CD4-positive, alpha-beta memory T cell (primary cell): ENCODE data around the gene CFAP70. TPM values are rescaled to one million over a fixed set of nuclear protein-coding genes. Genes with fewer than 3 reads are reported as not detected.
"Not testable (repeated sequence)": the region's sequence is repeated elsewhere in the genome, so short reads cannot be mapped to it uniquely, and the experiment has no call there.

Source experiments
- CTCF ChIA-PET: fragments of 350-600 bp; sonication (Branson Sonifier 250); formaldehyde crosslinking; loops from one replicate; lab custom pipeline; 2021; ENCODE audit warnings: inconsistent platforms; ENCODE audit not compliant: partially characterized antibody; lab: Charles Lee
- POLR2A ChIA-PET: fragments of 350-600 bp; sonication (Branson Sonifier 250); formaldehyde crosslinking; loops from one replicate; lab custom pipeline; 2021; ENCODE audit not compliant: partially characterized antibody; lab: Charles Lee
- DNase-seq, 5 donors: peaks; one replicate each; pipeline versions ENCODE4 v3.0.0 to v3.0.0-alpha.2; 2020 to 2022; ENCODE audit warnings: mixed read lengths in 1 of 5
- H3K27ac ChIP-seq: one replicate; pipeline ENCODE4 v1.7.0; 2013; ENCODE audit warnings: low read depth, low read length
- H3K27me3 ChIP-seq: 2 replicates; pipeline ENCODE4 v1.7.0; 2013; ENCODE audit warnings: mild to moderate bottlenecking, low read length, moderate library complexity; ENCODE audit not compliant: insufficient read depth
- H3K36me3 ChIP-seq: 2 replicates; pipeline ENCODE4 v1.7.0; 2013; ENCODE audit warnings: mild to moderate bottlenecking, low read length, moderate library complexity; ENCODE audit not compliant: insufficient read depth
- H3K4me1 ChIP-seq: 2 replicates; pipeline ENCODE4 v1.7.0; 2013; ENCODE audit warnings: mild to moderate bottlenecking, low read length, moderate library complexity; ENCODE audit not compliant: insufficient read depth
- H3K4me3 ChIP-seq, 2 donors: one replicate each; pipeline ENCODE4 v1.7.0; 2013; ENCODE audit warnings: low read length in 2 of 2, mild to moderate bottlenecking in 1 of 2
- H3K9me3 ChIP-seq, 2 donors: one replicate each; pipeline ENCODE4 v1.7.0; 2013; ENCODE audit warnings: low read length in 2 of 2, control low read depth in 1 of 2; ENCODE audit not compliant: control insufficient read depth in 1 of 2
- H3K27ac Mint-ChIP-seq, 7 donors: one replicate each; pipeline ENCODE4 v1.8.0; 2020 to 2021; ENCODE audit warnings: mixed read lengths in 7 of 7, mild to moderate bottlenecking in 6 of 7, inconsistent platforms in 3 of 7, moderate library complexity in 3 of 7
- H3K27me3 Mint-ChIP-seq, 2 donors: one replicate each; pipeline ENCODE4 v1.8.0; 2020 to 2021; ENCODE audit warnings: mixed read lengths in 2 of 2
- H3K36me3 Mint-ChIP-seq, 2 donors: one replicate each; pipeline ENCODE4 v1.8.0; 2020 to 2021; ENCODE audit warnings: mixed read lengths in 2 of 2, inconsistent platforms in 1 of 2, mild to moderate bottlenecking in 1 of 2
- H3K4me1 Mint-ChIP-seq, 4 donors: one replicate each; pipeline ENCODE4 v1.8.0; 2020 to 2021; ENCODE audit warnings: mixed read lengths in 4 of 4, mild to moderate bottlenecking in 1 of 4
- H3K4me3 Mint-ChIP-seq, 8 donors: one replicate each; pipeline ENCODE4 v1.8.0; 2020 to 2021; ENCODE audit warnings: mixed read lengths in 8 of 8, mild to moderate bottlenecking in 7 of 8, moderate library complexity in 6 of 8, inconsistent platforms in 3 of 8
- H3K9me3 Mint-ChIP-seq, 8 donors: one replicate each; pipeline ENCODE4 v1.8.0; 2020 to 2021; ENCODE audit warnings: mixed read lengths in 8 of 8, mild to moderate bottlenecking in 5 of 8, inconsistent platforms in 3 of 8, moderate library complexity in 1 of 8
- intact Hi-C: fragments of 100-400 bp; cut with micrococcal nuclease; formaldehyde crosslinking; loops from one replicate; pipeline ENCODE4 v1.15.1; 2023
- polyA plus RNA-seq, 2 donors: library from polyadenylated mRNA; unstranded; fragments of 300-500 nt; fragmentation: Illumina TruSeq; gene quantifications; one replicate each; pipeline ENCODE4 v1.2.3, GENCODE V29; 2021
- total RNA-seq, 2 experiments: library from RNA; stranded (reverse); gene quantifications; one replicate each; pipeline ENCODE4 v1.2.3, GENCODE V29; 2021

CFAP70 gene
- total and polyA plus RNA-seq, 4 experiments from 2014 or later, result 0.82 to 5.6 (median 3.8) TPM; not detected in 1

- Histone ChIP-seq H3K4me3 (no peak overlapping the region), H3K36me3 (peaks cover 26% of the 10 kb centered on the region), H3K27ac (no peak overlapping the region), H3K27me3 (no peaks in the 10 kb centered on the region), H3K9me3 (no peaks in the 10 kb centered on the region), H3K4me1 (no peaks in the 10 kb centered on the region)
- Mint-ChIP-seq H3K36me3 (peaks cover 33 to 45% of the 10 kb centered on the region in 2 donors), H3K4me3 (no peak overlapping the region), H3K27ac (peak overlapping the region in 3 of 7 donors; percentile 8 to 50 (median 16)), H3K9me3 (no peaks in the 10 kb centered on the region), H3K27me3 (no peaks in the 10 kb centered on the region), H3K4me1 (peaks cover 6 to 23% (median 13%) of the 10 kb centered on the region in 4 donors)
- ChIA-PET CTCF (no interaction called here), POLR2A (interaction anchor here (1.3 kb wide), 1 partner anchor 15 kb away, joined by 4 read pairs; the partner anchor contains the start of gene ANXA7)
- intact Hi-C loops, result no loop called here
- DNase-seq, result no peak
Measured at GRCh38 chr10:73399063-73399462, 40.4 kb upstream of the CFAP70 start.

- Mint-ChIP-seq H3K4me3 (no peak overlapping the region), H3K4me1 (peaks cover 4 to 15% (median 10%) of the 10 kb centered on the region in 4 donors), H3K27ac (no peak overlapping the region), H3K9me3 (no peaks in the 10 kb centered on the region), H3K36me3 (peaks cover 40 to 52% of the 10 kb centered on the region in 2 donors), H3K27me3 (no peaks in the 10 kb centered on the region)
- no peak for DNase-seq
- H3K36me3 ChIP-seq, result peaks cover 26% of the 10 kb centered on the region
- no peaks in the 10 kb centered on the region for H3K4me1 ChIP-seq
- intact Hi-C loops, result no loop called here
- no peaks in the 10 kb centered on the region for H3K9me3 ChIP-seq
- H3K27me3 ChIP-seq, result no peaks in the 10 kb centered on the region
- CTCF ChIA-PET, result interaction anchor here (0.9 to 1.0 kb wide), 2 partner anchors 11 to 15 kb away, joined by 3 read pairs; no protein-coding TSS in a partner anchor
- no peak overlapping the region for H3K27ac ChIP-seq
- H3K4me3 ChIP-seq, result no peak overlapping the region
- POLR2A ChIA-PET, result no interaction called here
Measured at GRCh38 chr10:73398024-73398423, 39.4 kb upstream of the CFAP70 start.

- intact Hi-C loops, H3K9me3 ChIP-seq, POLR2A ChIA-PET, H3K4me1 ChIP-seq, H3K27ac Mint-ChIP-seq, H3K4me3 ChIP-seq, H3K4me3 Mint-ChIP-seq, H3K9me3 Mint-ChIP-seq, H3K27ac ChIP-seq, H3K27me3 Mint-ChIP-seq, CTCF ChIA-PET, DNase-seq, H3K27me3 ChIP-seq: not testable (repeated sequence)
- peaks cover 57 to 63% of the 10 kb centered on the region in 2 donors for H3K36me3 Mint-ChIP-seq
- peaks cover 42% of the 10 kb centered on the region for H3K36me3 ChIP-seq
- peaks cover 5 to 15% (median 9%) of the 10 kb centered on the region in 4 donors for H3K4me1 Mint-ChIP-seq
Measured at GRCh38 chr10:73394325-73394724, 35.7 kb upstream of the CFAP70 start.

- Histone ChIP-seq H3K36me3 (peaks cover 61% of the 10 kb centered on the region), H3K4me3 (no peak overlapping the region), H3K27ac (no peak overlapping the region), H3K4me1 (no peaks in the 10 kb centered on the region), H3K9me3 (no peaks in the 10 kb centered on the region), H3K27me3 (no peaks in the 10 kb centered on the region)
- ChIA-PET CTCF (no interaction called here), POLR2A (no interaction called here)
- H3K4me3 Mint-ChIP-seq, result no peak overlapping the region
- intact Hi-C loops, result no loop called here
- peaks cover 6 to 9% (median 7%) of the 10 kb centered on the region in 4 donors for H3K4me1 Mint-ChIP-seq
- peaks cover 62 to 65% of the 10 kb centered on the region in 2 donors for H3K36me3 Mint-ChIP-seq
- no peaks in the 10 kb centered on the region for H3K27me3 Mint-ChIP-seq
- DNase-seq, result no peak
- H3K9me3 Mint-ChIP-seq, result no peaks in the 10 kb centered on the region
- H3K27ac Mint-ChIP-seq, result no peak overlapping the region
Measured at GRCh38 chr10:73388228-73388627, 29.6 kb upstream of the CFAP70 start.

- no peak overlapping the region for H3K4me3 Mint-ChIP-seq
- H3K4me1 Mint-ChIP-seq, result peaks cover 2 to 6% (median 4%) of the 10 kb centered on the region in 4 donors
- Histone ChIP-seq H3K4me1 (no peaks in the 10 kb centered on the region), H3K9me3 (no peaks in the 10 kb centered on the region), H3K27me3 (no peaks in the 10 kb centered on the region), H3K36me3 (peaks cover 76% of the 10 kb centered on the region), H3K4me3 (no peak overlapping the region), H3K27ac (no peak overlapping the region)
- H3K36me3 Mint-ChIP-seq, result peaks cover 58 to 70% of the 10 kb centered on the region in 2 donors
- H3K27me3 Mint-ChIP-seq, result no peaks in the 10 kb centered on the region
- no peaks in the 10 kb centered on the region for H3K9me3 Mint-ChIP-seq
- ChIA-PET POLR2A (no interaction called here), CTCF (no interaction called here)
- DNase-seq, result no peak
- intact Hi-C loops, result no loop called here
- peak overlapping the region in 1 of 7 donors; percentile 2 for H3K27ac Mint-ChIP-seq
Measured at GRCh38 chr10:73386583-73386982, 27.9 kb upstream of the CFAP70 start.

- H3K4me3 Mint-ChIP-seq, result no peak overlapping the region
- CTCF ChIA-PET, result no interaction called here
- peaks cover 0 to 5% (median 1%) of the 10 kb centered on the region in 4 donors for H3K4me1 Mint-ChIP-seq
- Histone ChIP-seq H3K27ac (no peak overlapping the region), H3K4me1 (no peaks in the 10 kb centered on the region), H3K36me3 (peaks cover 57% of the 10 kb centered on the region), H3K27me3 (no peaks in the 10 kb centered on the region), H3K9me3 (no peaks in the 10 kb centered on the region), H3K4me3 (no peak overlapping the region)
- H3K9me3 Mint-ChIP-seq, result no peaks in the 10 kb centered on the region
- POLR2A ChIA-PET, result interaction anchor here (1.1 to 1.4 kb wide), 2 partner anchors 20 to 34 kb away, joined by 3 read pairs; partner anchors contain the start of gene CFAP70
- peak overlapping the region in 5 of 7 donors; percentile 48 to 70 (median 53) for H3K27ac Mint-ChIP-seq
- peaks cover 65 to 73% of the 10 kb centered on the region in 2 donors for H3K36me3 Mint-ChIP-seq
- intact Hi-C loops, result no loop called here
- no peaks in the 10 kb centered on the region for H3K27me3 Mint-ChIP-seq
- no peak for DNase-seq
Measured at GRCh38 chr10:73379064-73379748, 20.5 kb upstream of the CFAP70 start.

GRCh38 chr10:73376679-73377078, 18.0 kb upstream of the CFAP70 start:
- POLR2A ChIA-PET, result no interaction called here
- no peak overlapping the region for H3K4me3 ChIP-seq
- Mint-ChIP-seq H3K36me3 (peaks cover 63 to 64% of the 10 kb centered on the region in 2 donors), H3K27me3 (no peaks in the 10 kb centered on the region), H3K27ac (peak overlapping the region in 1 of 7 donors; percentile 58), H3K9me3 (no peaks in the 10 kb centered on the region), H3K4me3 (peak overlapping the region in 1 of 8 donors; percentile 0), H3K4me1 (peaks cover 0 to 5% (median 1%) of the 10 kb centered on the region in 4 donors)
- intact Hi-C loops, result no loop called here
- CTCF ChIA-PET, result no interaction called here
- H3K4me1 ChIP-seq, result no peaks in the 10 kb centered on the region
- no peak overlapping the region for H3K27ac ChIP-seq
- peaks cover 38% of the 10 kb centered on the region for H3K36me3 ChIP-seq
- no peak for DNase-seq
- H3K9me3 ChIP-seq, result no peaks in the 10 kb centered on the region
- H3K27me3 ChIP-seq, result no peaks in the 10 kb centered on the region
